ENCODE measurements around the gene PRICKLE4. TPM values are rescaled to one million over a fixed set of nuclear protein-coding genes. Genes with fewer than 3 reads are reported as not detected.

Gene PRICKLE4
- total RNA-seq, 1 donor from 2014 or later: 2.8 TPM

DNA sequence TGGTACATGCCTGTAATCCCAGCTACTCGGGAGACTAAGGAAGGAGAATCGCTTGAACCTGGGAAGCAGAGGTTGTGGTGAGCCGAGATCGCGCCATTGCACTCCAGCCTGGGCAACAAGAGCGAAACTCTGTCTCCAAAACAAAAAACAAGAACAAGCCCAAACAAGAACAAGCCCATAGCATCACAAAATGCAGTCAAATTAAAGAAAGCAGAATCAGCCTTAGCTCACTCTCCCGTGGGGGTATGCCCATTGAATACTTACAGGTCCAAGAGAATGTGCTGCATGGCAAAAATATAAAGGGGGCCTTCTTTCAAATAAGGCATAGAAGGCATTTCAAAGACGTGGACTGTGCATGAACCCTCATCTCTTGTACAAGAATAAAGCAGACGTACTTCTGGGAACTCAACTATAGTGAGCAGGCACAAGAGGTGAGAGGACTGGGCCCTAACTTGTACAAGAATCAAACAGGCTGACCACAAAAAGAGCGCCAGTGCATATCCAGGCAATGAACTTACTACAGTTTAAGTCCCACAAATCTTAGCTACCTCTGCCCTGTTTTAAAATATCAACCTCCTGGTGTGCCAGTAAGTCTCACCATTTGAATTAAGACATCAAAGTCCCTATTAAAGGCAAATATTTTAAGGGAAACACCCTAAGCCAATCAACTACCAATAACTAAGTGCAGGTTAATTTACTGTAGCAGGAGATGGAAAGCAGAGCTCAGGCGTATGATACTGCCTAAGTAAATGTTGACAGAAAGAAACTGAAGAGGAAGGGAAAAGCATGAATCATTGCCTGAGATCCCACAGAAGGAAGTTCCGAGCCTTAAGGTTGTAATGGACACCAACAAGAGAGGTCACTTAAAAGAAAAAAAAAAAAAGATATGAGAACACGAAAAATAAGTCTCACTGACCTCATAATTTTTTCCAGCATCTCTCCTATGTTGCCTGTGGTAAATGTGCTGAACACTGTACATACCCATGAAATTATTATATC lies 44.3 kb downstream of the PRICKLE4 start:
- no peak overlapping the region for H3K4me3 Mint-ChIP-seq
- no peaks in the 10 kb centered on the region for H3K9me3 Mint-ChIP-seq
- H3K27ac Mint-ChIP-seq: no peak overlapping the region
- H3K4me1 Mint-ChIP-seq (ENCODE audit: unreplicated experiment): no peaks in the 10 kb centered on the region
- no peaks in the 10 kb centered on the region for H3K36me3 Mint-ChIP-seq
- no peak for TF ChIP-seq CTCF (conservative IDR thresholded peaks at IDR 0.05)
- H3K27me3 Mint-ChIP-seq: no peaks in the 10 kb centered on the region
- DNase-seq (ENCODE audit: extremely low spot score, unreplicated experiment): no peak

- no peak for TF ChIP-seq CTCF (conservative IDR thresholded peaks at IDR 0.05)
- Mint-ChIP-seq H3K36me3 (no peaks in the 10 kb centered on the region), H3K4me1 (ENCODE audit: unreplicated experiment) (no peaks in the 10 kb centered on the region), H3K9me3 (no peaks in the 10 kb centered on the region), H3K27ac (no peak overlapping the region), H3K4me3 (no peak overlapping the region), H3K27me3 (no peaks in the 10 kb centered on the region)
- no peak for DNase-seq (ENCODE audit: extremely low spot score, unreplicated experiment)
These were observed 45.9 kb downstream of the PRICKLE4 start for GRCh38 chr6:41826343-41827022.

GRCh38 chr6:41832263-41832662 lies 51.7 kb downstream of the PRICKLE4 start:
- H3K27me3 Mint-ChIP-seq: no peaks in the 10 kb centered on the region
- TF ChIP-seq CTCF (conservative IDR thresholded peaks at IDR 0.05): no peak
- DNase-seq (ENCODE audit: extremely low spot score, unreplicated experiment): no peak

DNA sequence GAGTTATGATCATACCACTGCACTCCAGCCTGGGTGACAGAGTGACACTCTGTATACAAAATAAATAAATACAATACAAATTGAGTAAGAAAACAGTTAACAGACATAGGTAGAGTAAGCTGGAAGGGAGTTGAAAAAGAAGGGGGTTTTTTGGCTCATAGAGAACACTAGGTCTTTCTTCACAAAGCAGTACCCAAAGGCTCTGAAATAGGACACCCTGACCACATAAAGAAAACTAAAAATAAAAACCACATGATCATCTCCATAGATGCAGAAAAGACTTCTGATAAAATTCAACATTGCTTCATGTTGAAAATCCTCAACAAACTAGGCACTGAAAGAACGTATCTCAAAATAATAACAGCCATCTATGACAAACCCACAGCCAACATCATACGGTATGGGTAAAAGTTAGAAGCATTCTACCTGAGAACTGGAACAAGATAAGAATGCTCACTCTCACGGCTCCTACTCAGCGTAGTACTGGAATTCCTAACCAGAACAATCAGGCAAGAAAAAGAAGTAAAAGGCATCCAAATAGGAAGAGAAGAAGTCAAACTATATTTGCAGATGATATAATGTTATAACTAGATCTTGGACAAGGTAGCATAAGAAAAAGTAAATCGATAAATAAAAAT lies 55.6 kb downstream of the PRICKLE4 start:
- Mint-ChIP-seq H3K27me3 (no peaks in the 10 kb centered on the region), H3K27ac (no peak overlapping the region), H3K4me3 (no peak overlapping the region), H3K4me1 (ENCODE audit: unreplicated experiment) (no peaks in the 10 kb centered on the region), H3K36me3 (no peaks in the 10 kb centered on the region), H3K9me3 (no peaks in the 10 kb centered on the region)
- TF ChIP-seq CTCF (conservative IDR thresholded peaks at IDR 0.05): no peak
- DNase-seq (ENCODE audit: extremely low spot score, unreplicated experiment): no peak

More at GRCh38 chr6:41832263-41832662, 51.7 kb downstream of the PRICKLE4 start:
- Mint-ChIP-seq H3K9me3 (no peaks in the 10 kb centered on the region), H3K27ac (no peak overlapping the region), H3K36me3 (no peaks in the 10 kb centered on the region), H3K4me1 (ENCODE audit: unreplicated experiment) (no peaks in the 10 kb centered on the region), H3K4me3 (no peak overlapping the region)

DNA sequence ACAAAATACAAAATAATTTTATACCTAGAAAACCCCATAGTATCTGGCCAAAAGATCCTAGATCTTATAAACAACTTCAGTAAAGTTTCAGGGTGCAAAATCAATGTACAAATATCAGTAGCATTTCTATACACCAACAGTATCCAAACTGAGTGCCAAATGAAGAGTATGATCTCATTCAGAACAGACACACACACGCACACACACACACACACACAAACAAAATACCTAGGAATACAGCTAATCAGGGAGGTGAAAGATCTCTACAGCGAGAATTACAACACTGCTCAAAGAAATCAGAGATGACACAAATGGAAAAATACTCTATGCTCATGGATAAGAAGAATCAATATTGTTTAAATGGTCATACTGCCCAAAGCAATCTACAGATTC lies 56.1 kb downstream of the PRICKLE4 start:
- Mint-ChIP-seq H3K27ac (no peak overlapping the region), H3K4me3 (no peak overlapping the region)

More for the DNA sequence above, 56.1 kb downstream of the PRICKLE4 start:
- DNase-seq (ENCODE audit: extremely low spot score, unreplicated experiment): no peak
- no peaks in the 10 kb centered on the region for H3K36me3 Mint-ChIP-seq
- no peaks in the 10 kb centered on the region for H3K27me3 Mint-ChIP-seq
- no peaks in the 10 kb centered on the region for H3K9me3 Mint-ChIP-seq
- no peak for TF ChIP-seq CTCF (conservative IDR thresholded peaks at IDR 0.05)
- H3K4me1 Mint-ChIP-seq (ENCODE audit: unreplicated experiment): no peaks in the 10 kb centered on the region

Other genes starting within 250 kb of the PRICKLE4 start
- 62.2 and 100 TPM in 2 replicates for gene FOXP4, start 234.4 kb upstream of the PRICKLE4 start, total RNA-seq (ENCODE audit: low replicate concordance)
- gene MDFI, start 142.3 kb upstream of the PRICKLE4 start, total RNA-seq (ENCODE audit: low replicate concordance): 53.9 and 94.5 TPM in 2 replicates
- 4.6 and 6.2 TPM in 2 replicates for gene TFEB, start 45.2 kb upstream of the PRICKLE4 start, total RNA-seq (ENCODE audit: low replicate concordance)
- 3.5 and 56.6 TPM in 2 replicates for gene PGC, start 33.4 kb upstream of the PRICKLE4 start, total RNA-seq (ENCODE audit: low replicate concordance)
- gene FRS3, start 882 bp upstream of the PRICKLE4 start, total RNA-seq (ENCODE audit: low replicate concordance): 2.2 and 7.0 TPM in 2 replicates
- gene TOMM6, start 6.9 kb downstream of the PRICKLE4 start, total RNA-seq (ENCODE audit: low replicate concordance): 193 and 203 TPM in 2 replicates
- 2.9 and 13.2 TPM in 2 replicates for gene USP49, start 114.6 kb downstream of the PRICKLE4 start, total RNA-seq (ENCODE audit: low replicate concordance)
- gene MED20, start 140.4 kb downstream of the PRICKLE4 start, total RNA-seq (ENCODE audit: low replicate concordance): 31.8 and 35.7 TPM in 2 replicates
- 32.3 and 36.5 TPM in 2 replicates for gene BYSL, start 140.7 kb downstream of the PRICKLE4 start, total RNA-seq (ENCODE audit: low replicate concordance)
- gene CCND3, start 161.0 kb downstream of the PRICKLE4 start, total RNA-seq (ENCODE audit: low replicate concordance): 60.4 and 172 TPM in 2 replicates

All from type B pancreatic cell (in vitro differentiated cells).